GM23248 (cell line): Measurements from ENCODE around the gene MRPS5. TPM values are rescaled to one million over a fixed set of nuclear protein-coding genes. Genes with fewer than 3 reads are reported as not detected.

Experiments used
- DNase-seq: peaks from one replicate; pipeline ENCODE4 v3.0.0-alpha.2; 2015
- H2AFZ ChIP-seq: fragments of 200-600 bp; sonication (generic); 2 replicates; pipeline ENCODE4 v1.6.1; 2016; ENCODE audit warnings: antibody characterized with exemption
- H3F3A ChIP-seq: fragments of 200-600 bp; sonication (generic); 2 replicates; pipeline ENCODE4 v1.6.1; 2016; ENCODE audit warnings: mild to moderate bottlenecking, antibody characterized with exemption, mixed run types; ENCODE audit not compliant: insufficient read depth
- H3K27ac ChIP-seq: fragments of 200-600 bp; sonication (generic); 2 replicates; pipeline ENCODE4 v1.5.1; 2016; ENCODE audit warnings: mild to moderate bottlenecking
- H3K27me3 ChIP-seq: fragments of 200-600 bp; sonication (generic); replicated peaks from 2 replicates; pipeline ENCODE4 v1.6.1; 2016; ENCODE audit warnings: mild to moderate bottlenecking; ENCODE audit not compliant: insufficient read depth
- H3K36me3 ChIP-seq: fragments of 200-600 bp; sonication (generic); 2 replicates; pipeline ENCODE4 v1.6.1; 2016; ENCODE audit warnings: low read depth, mild to moderate bottlenecking
- H3K4me1 ChIP-seq: fragments of 200-600 bp; sonication (generic); 2 replicates; pipeline ENCODE4 v1.6.1; 2016; ENCODE audit warnings: mild to moderate bottlenecking; ENCODE audit not compliant: insufficient read depth
- H3K4me2 ChIP-seq: fragments of 200-600 bp; sonication (generic); one replicate; pipeline ENCODE4 v1.6.1; 2016; ENCODE audit warnings: mild to moderate bottlenecking; ENCODE audit not compliant: unreplicated experiment
- H3K4me3 ChIP-seq: fragments of 200-600 bp; sonication (generic); 2 replicates; pipeline ENCODE4 v1.5.1; 2016; ENCODE audit warnings: mild to moderate bottlenecking
- H3K79me2 ChIP-seq: fragments of 200-600 bp; sonication (generic); 2 replicates; pipeline ENCODE4 v1.6.1; 2016; ENCODE audit warnings: mild to moderate bottlenecking; ENCODE audit not compliant: insufficient read depth
- H3K9ac ChIP-seq: fragments of 200-600 bp; sonication (generic); 2 replicates; pipeline ENCODE4 v1.6.1; 2016; ENCODE audit warnings: mild to moderate bottlenecking
- H3K9me2 ChIP-seq: fragments of 200-600 bp; sonication (generic); 2 replicates; pipeline ENCODE4 v1.6.1; 2016; ENCODE audit warnings: mixed run types, mild to moderate bottlenecking, moderate library complexity; ENCODE audit not compliant: insufficient read depth
- H3K9me3 ChIP-seq: fragments of 200-600 bp; sonication (generic); one replicate; pipeline ENCODE4 v1.6.1; 2017; ENCODE audit warnings: low read depth
- H4K20me1 ChIP-seq: fragments of 200-600 bp; sonication (generic); 2 replicates; pipeline ENCODE4 v1.6.0; 2016; ENCODE audit not compliant: insufficient read depth
- EZH2 ChIP-seq: fragments of 200-600 bp; sonication (generic); IDR thresholded peaks from 2 replicates; pipeline ENCODE4 v1.6.1; 2018; ENCODE audit warnings: antibody characterized with exemption, mild to moderate bottlenecking; ENCODE audit not compliant: insufficient read depth, poor library complexity, severe bottlenecking
- EZH2phosphoT487 ChIP-seq: fragments of 200-600 bp; sonication (generic); IDR thresholded peaks from 2 replicates; pipeline ENCODE4 v1.6.1; 2018; ENCODE audit warnings: antibody characterized with exemption, moderate library complexity, mild to moderate bottlenecking, low read depth; ENCODE audit not compliant: insufficient read depth
- whole genome bisulfite sequencing, 2 experiments: methylation state at CpG; one replicate each; pipeline ENCODE4 v1.1.6; 2015 to 2017; ENCODE audit warnings: low lambda C conversion rate in 2 of 2, low coverage in 1 of 2; ENCODE audit errors: missing lambda C conversion rate in 2 of 2; 5-methylcytosine and 5-hydroxymethylcytosine counted together
- in situ Hi-C: fragments of 300-500 bp; cut with MboI; formaldehyde crosslinking; loops from 2 replicates; pipeline ENCODE4 v1.15.0; 2020
- polyA plus RNA-seq: library from polyadenylated mRNA; unstranded; fragments of >200 nt; fragmentation: Nextera tagmentation; extraction: Ambion mirVana; gene quantifications from 2 replicates; pipeline ENCODE4 v1.2.1, GENCODE V29; 2016
- total RNA-seq: library from RNA; depleted of rRNA; stranded (reverse); fragments of >200 nt; shearing (Covaris generic); gene quantifications from 2 replicates; pipeline ENCODE4 v1.2.3, GENCODE V29; 2014

Gene MRPS5
- total and polyA plus RNA-seq, 2 experiments from 2014 or later: 34.3 to 38.4 TPM

DNA sequence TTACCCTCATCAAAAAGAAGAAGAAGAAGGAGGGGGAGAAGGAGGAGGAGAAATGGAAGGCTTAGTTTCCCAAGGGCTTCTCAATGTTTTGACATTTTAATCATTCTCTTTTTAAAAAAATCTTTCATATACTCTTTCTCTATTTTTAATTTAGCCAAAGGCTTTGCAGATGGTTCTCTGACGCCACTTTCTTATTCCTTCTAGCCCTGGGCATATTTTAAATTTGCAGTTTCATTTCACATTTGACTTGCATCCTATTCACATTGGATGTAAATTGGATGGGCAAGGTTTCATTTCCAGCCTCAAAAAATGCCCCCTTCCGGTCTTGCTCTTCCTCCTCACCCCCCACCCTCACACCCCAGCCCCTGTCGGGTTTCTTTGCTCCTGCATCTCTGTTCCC, 66.3 kb downstream of the MRPS5 start:
- H3K36me3 ChIP-seq: no peaks in the 10 kb centered on the region
- peaks cover 6% of the 10 kb centered on the region; the same call in 1 of the 2 replicates for H3K4me1 ChIP-seq
- TF ChIP-seq EZH2 (no peak), EZH2phosphoT487 (no peak)
- H2AFZ ChIP-seq: no peak overlapping the region
- H3K4me3 ChIP-seq: no peak overlapping the region
- H3K9me2 ChIP-seq: no peaks in the 10 kb centered on the region
- H3K4me2 ChIP-seq: no peak overlapping the region
- peaks cover 59% of the 10 kb centered on the region for H3K27me3 ChIP-seq
- no peak for DNase-seq
- H4K20me1 ChIP-seq: no peaks in the 10 kb centered on the region
- no peak overlapping the region for H3K9ac ChIP-seq
- no peaks in the 10 kb centered on the region for H3K79me2 ChIP-seq
- 20 to 23% methylated on average over 2 to 3 of the region's 3 CpGs for WGBS, 2 experiments
- no peaks in the 10 kb centered on the region for H3F3A ChIP-seq
- in situ Hi-C loops: no loop called here
- H3K27ac ChIP-seq: no peak overlapping the region
- H3K9me3 ChIP-seq: no peaks in the 10 kb centered on the region

DNA sequence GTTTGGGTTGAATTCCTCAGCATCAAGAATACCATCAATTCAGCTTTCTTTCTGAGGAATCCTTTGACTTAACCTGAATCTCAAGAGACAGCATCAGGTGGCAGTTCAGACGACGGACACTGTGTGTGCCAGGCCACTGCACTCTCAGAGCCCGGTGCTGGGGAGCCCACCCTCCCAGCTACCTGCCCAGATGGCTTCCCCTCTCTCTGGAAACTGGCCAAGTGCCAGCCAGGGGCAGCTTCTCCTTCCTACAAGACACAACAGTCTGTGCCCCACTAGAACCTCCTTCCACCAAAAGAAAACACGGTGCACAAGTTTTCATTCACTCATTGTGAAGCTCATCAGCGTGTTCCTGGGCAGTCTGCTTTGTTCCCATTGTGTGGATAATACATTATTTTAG, 67.6 kb downstream of the MRPS5 start:
- H3K79me2 ChIP-seq: no peaks in the 10 kb centered on the region
- H3K27ac ChIP-seq: no peak overlapping the region
- H3K9me3 ChIP-seq: no peaks in the 10 kb centered on the region
- no peaks in the 10 kb centered on the region for H3K36me3 ChIP-seq
- 39 to 44% methylated on average over 5 of the region's 5 CpGs for WGBS, 2 experiments
- no peaks in the 10 kb centered on the region for H4K20me1 ChIP-seq
- no peak overlapping the region for H3K9ac ChIP-seq
- no peak overlapping the region for H2AFZ ChIP-seq
- TF ChIP-seq EZH2phosphoT487 (no peak), EZH2 (no peak)
- no peak for DNase-seq
- H3F3A ChIP-seq: no peaks in the 10 kb centered on the region
- H3K4me1 ChIP-seq: peaks cover 6% of the 10 kb centered on the region; the same call in 1 of the 2 replicates
- in situ Hi-C loops: no loop called here
- no peaks in the 10 kb centered on the region for H3K9me2 ChIP-seq
- no peak overlapping the region for H3K4me2 ChIP-seq
- peaks cover 62% of the 10 kb centered on the region for H3K27me3 ChIP-seq
- no peak overlapping the region for H3K4me3 ChIP-seq

DNA sequence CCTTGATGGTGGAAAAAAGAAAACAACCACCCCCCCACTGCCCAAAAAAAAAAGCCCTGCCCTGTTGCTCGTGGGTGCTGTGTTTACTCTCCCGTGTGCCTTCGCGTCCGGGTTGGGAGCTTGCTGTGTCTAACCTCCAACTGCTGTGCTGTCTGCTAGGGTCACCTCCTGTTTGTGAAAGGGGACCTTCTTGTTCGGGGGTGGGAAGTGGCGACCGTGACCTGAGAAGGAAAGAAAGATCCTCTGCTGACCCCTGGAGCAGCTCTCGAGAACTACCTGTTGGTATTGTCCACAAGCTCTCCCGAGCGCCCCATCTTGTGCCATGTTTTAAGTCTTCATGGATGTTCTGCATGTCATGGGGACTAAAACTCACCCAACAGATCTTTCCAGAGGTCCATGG, 68.1 kb downstream of the MRPS5 start:
- no peak for TF ChIP-seq EZH2phosphoT487
- no peak for TF ChIP-seq EZH2
- H2AFZ ChIP-seq: no peak overlapping the region
- H3K4me1 ChIP-seq: peaks cover 6% of the 10 kb centered on the region; the same call in 1 of the 2 replicates
- no peaks in the 10 kb centered on the region for H3K9me3 ChIP-seq
- H3K27me3 ChIP-seq: peaks cover 62% of the 10 kb centered on the region
- H4K20me1 ChIP-seq: no peaks in the 10 kb centered on the region
- no peak for DNase-seq
- in situ Hi-C loops: no loop called here
- 29 to 32% methylated on average over 11 of the region's 11 CpGs for WGBS, 2 experiments
- no peak overlapping the region for H3K27ac ChIP-seq
- H3F3A ChIP-seq: no peaks in the 10 kb centered on the region
- H3K4me3 ChIP-seq: no peak overlapping the region
- H3K4me2 ChIP-seq: no peak overlapping the region
- H3K9me2 ChIP-seq: no peaks in the 10 kb centered on the region
- no peak overlapping the region for H3K9ac ChIP-seq
- H3K79me2 ChIP-seq: no peaks in the 10 kb centered on the region
- H3K36me3 ChIP-seq: no peaks in the 10 kb centered on the region

GRCh38 chr2:95052804-95053479, 68.7 kb downstream of the MRPS5 start:
- Histone ChIP-seq H2AFZ (no peak overlapping the region), H3K79me2 (no peaks in the 10 kb centered on the region), H3K4me1 (peaks cover 6% of the 10 kb centered on the region; the same call in 1 of the 2 replicates), H3K4me3 (no peak overlapping the region), H4K20me1 (no peaks in the 10 kb centered on the region), H3K27me3 (peaks cover 56% of the 10 kb centered on the region), H3K9me2 (no peaks in the 10 kb centered on the region), H3K9ac (no peak overlapping the region), H3F3A (no peaks in the 10 kb centered on the region), H3K9me3 (no peaks in the 10 kb centered on the region), H3K36me3 (no peaks in the 10 kb centered on the region), H3K27ac (no peak overlapping the region), H3K4me2 (no peak overlapping the region)
- no peak for DNase-seq
- TF ChIP-seq EZH2phosphoT487: no peak
- TF ChIP-seq EZH2: no peak
- in situ Hi-C loops: no loop called here
- WGBS, 2 experiments: 40 to 42% methylated on average over 13 of the region's 13 CpGs

GRCh38 chr2:95052307-95052706, 69.3 kb downstream of the MRPS5 start:
- no peaks in the 10 kb centered on the region for H3K9me2 ChIP-seq
- H3K27me3 ChIP-seq: peaks cover 54% of the 10 kb centered on the region
- no peak for DNase-seq
- in situ Hi-C loops: no loop called here
- no peak for TF ChIP-seq EZH2phosphoT487
- no peak for TF ChIP-seq EZH2
- no peaks in the 10 kb centered on the region for H3K79me2 ChIP-seq
- H3K9ac ChIP-seq: no peak overlapping the region
- 58 to 61% methylated on average over 6 of the region's 6 CpGs for WGBS, 2 experiments
- H2AFZ ChIP-seq: no peak overlapping the region
- no peaks in the 10 kb centered on the region for H4K20me1 ChIP-seq
- H3K4me3 ChIP-seq: no peak overlapping the region
- H3K9me3 ChIP-seq: no peaks in the 10 kb centered on the region
- H3K27ac ChIP-seq: no peak overlapping the region
- H3K4me1 ChIP-seq: peaks cover 6% of the 10 kb centered on the region; the same call in 1 of the 2 replicates
- H3F3A ChIP-seq: no peaks in the 10 kb centered on the region
- H3K36me3 ChIP-seq: no peaks in the 10 kb centered on the region
- no peak overlapping the region for H3K4me2 ChIP-seq
